ENCODE results near the gene KRABD2.

- TF ChIP-seq CTCF (IDR thresholded peaks at IDR 0.05) (peak; percentile 71 to 80 (median 80)), POLR2A (IDR thresholded peaks at IDR 0.05) (no peak), EP300 (IDR thresholded peaks at IDR 0.05) (no peak)
Observed at GRCh38 chr17:8409966-8410882, 33.7 kb upstream of the KRABD2 start.

Measured in ovary (tissue), 3 donors.